Measurements from ENCODE around the gene PTPRO. TPM values are rescaled to one million over a fixed set of nuclear protein-coding genes. Genes with fewer than 3 reads are reported as not detected.

Gene PTPRO
- total RNA-seq, 1 experiment from 2014 or later: 2.8 TPM

DNA sequence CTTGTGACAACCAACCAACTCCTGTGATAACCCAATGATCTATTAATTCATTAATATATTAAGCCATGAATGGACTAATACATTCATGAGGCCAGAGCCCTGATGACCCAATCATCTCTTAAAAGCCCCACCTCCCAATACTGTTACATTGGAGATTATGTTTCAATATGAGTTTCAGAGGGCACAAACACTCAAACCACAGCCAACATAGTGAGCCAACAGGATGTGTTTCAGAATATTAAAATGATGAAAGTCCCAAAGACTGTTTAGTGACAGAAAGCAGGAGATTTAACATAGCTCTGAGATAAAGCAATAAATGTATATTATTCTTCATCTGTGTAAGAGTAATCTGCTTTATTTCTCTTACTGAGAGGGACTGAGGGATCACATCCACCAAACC is 71.7 kb downstream of the PTPRO start:
- Histone ChIP-seq H3K36me3 (ENCODE audit: insufficient read depth, low read length, poor library complexity, severe bottlenecking) (no peaks in the 10 kb centered on the region), H3K4me1 (ENCODE audit: insufficient read depth, low read length, poor library complexity, severe bottlenecking) (no peaks in the 10 kb centered on the region), H3K27me3 (replicated peaks; ENCODE audit: insufficient read depth, low read depth, low read length, poor library complexity) (no peaks in the 10 kb centered on the region), H3K9me3 (ENCODE audit: low read depth, low read length, poor library complexity, severe bottlenecking) (no peaks in the 10 kb centered on the region), H3K4me3 (ENCODE audit: low read depth, low read length, poor library complexity, severe bottlenecking) (no peak overlapping the region), H3K27ac (ENCODE audit: low read depth, low read length, poor library complexity, severe bottlenecking) (no peak overlapping the region)
- intact Hi-C loops (cut with micrococcal nuclease; ENCODE audit: unreplicated experiment): no loop called here
- TF ChIP-seq CTCF (conservative IDR thresholded peaks at IDR 0.05; ENCODE audit: low read depth, low read length) (no peak), EZH2 (IDR thresholded peaks at IDR 0.05; ENCODE audit: borderline replicate concordance, low read depth, low read length, poor library complexity, severe bottlenecking) (no peak)
- POLR2A ChIA-PET (ENCODE audit: low non-redundant PET): no interaction called here
- BruUV-seq (replicated peaks): no TSS peak
- CTCF ChIA-PET: no interaction called here
- no peak for DNase-seq (ENCODE audit: low spot score)

DNA sequence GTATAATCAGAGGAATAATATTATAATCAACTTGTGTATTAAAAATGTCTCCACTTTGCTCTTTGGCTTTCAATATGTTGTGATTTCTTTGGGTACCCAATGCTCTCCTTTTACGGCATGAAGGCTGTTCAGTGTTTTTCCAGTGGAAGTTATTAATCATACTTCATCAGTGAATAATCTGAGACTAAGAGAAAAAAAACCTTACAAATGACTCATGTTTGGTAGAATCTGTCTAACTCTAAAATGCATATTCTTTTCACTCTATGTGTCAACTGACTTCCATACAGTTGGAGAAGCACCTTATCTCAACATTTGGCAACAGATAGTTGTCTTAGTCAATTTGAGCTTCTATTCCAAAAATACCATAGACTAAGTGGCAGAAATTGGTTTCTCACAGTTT is 82.2 kb downstream of the PTPRO start:
- no peaks in the 10 kb centered on the region for H3K9me3 ChIP-seq (ENCODE audit: low read depth, low read length, poor library complexity, severe bottlenecking)
- H3K27me3 ChIP-seq (replicated peaks; ENCODE audit: insufficient read depth, low read depth, low read length, poor library complexity): no peaks in the 10 kb centered on the region
- CTCF ChIA-PET: no interaction called here
- POLR2A ChIA-PET (ENCODE audit: low non-redundant PET): no interaction called here
- no peak for DNase-seq (ENCODE audit: low spot score)
- no peaks in the 10 kb centered on the region for H3K4me1 ChIP-seq (ENCODE audit: insufficient read depth, low read length, poor library complexity, severe bottlenecking)
- H3K36me3 ChIP-seq (ENCODE audit: insufficient read depth, low read length, poor library complexity, severe bottlenecking): no peaks in the 10 kb centered on the region
- H3K27ac ChIP-seq (ENCODE audit: low read depth, low read length, poor library complexity, severe bottlenecking): no peak overlapping the region
- TF ChIP-seq EZH2 (IDR thresholded peaks at IDR 0.05; ENCODE audit: borderline replicate concordance, low read depth, low read length, poor library complexity, severe bottlenecking) (no peak), CTCF (conservative IDR thresholded peaks at IDR 0.05; ENCODE audit: low read depth, low read length) (no peak)
- no peak overlapping the region for H3K4me3 ChIP-seq (ENCODE audit: low read depth, low read length, poor library complexity, severe bottlenecking)
- intact Hi-C loops (cut with micrococcal nuclease; ENCODE audit: unreplicated experiment): no loop called here
- BruUV-seq (replicated peaks): no TSS peak

DNA sequence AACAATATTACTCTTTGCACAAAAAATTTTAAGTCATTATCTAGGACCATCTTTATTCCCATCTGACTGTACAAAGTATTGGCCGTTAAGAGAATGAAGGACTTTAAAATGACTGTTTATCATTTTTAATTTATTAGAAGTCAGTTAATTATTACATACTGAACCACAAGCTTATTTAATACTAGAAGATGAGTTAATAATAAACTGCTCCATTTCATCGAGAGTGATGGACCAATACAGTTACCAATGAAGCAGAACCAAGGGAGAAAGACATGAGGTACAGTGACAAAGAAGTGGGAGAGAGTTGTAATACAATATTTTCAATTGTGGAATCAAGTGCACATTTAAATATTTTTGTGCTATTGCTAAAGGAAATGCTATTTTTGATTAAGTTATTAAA is 83.3 kb downstream of the PTPRO start:
- Histone ChIP-seq H3K4me3 (ENCODE audit: low read depth, low read length, poor library complexity, severe bottlenecking) (no peak overlapping the region), H3K9me3 (ENCODE audit: low read depth, low read length, poor library complexity, severe bottlenecking) (no peaks in the 10 kb centered on the region), H3K27me3 (replicated peaks; ENCODE audit: insufficient read depth, low read depth, low read length, poor library complexity) (no peaks in the 10 kb centered on the region), H3K27ac (ENCODE audit: low read depth, low read length, poor library complexity, severe bottlenecking) (no peak overlapping the region), H3K4me1 (ENCODE audit: insufficient read depth, low read length, poor library complexity, severe bottlenecking) (no peaks in the 10 kb centered on the region), H3K36me3 (ENCODE audit: insufficient read depth, low read length, poor library complexity, severe bottlenecking) (no peaks in the 10 kb centered on the region)
- POLR2A ChIA-PET (ENCODE audit: low non-redundant PET): no interaction called here
- no peak for DNase-seq (ENCODE audit: low spot score)
- CTCF ChIA-PET: no interaction called here
- intact Hi-C loops (cut with micrococcal nuclease; ENCODE audit: unreplicated experiment): no loop called here
- BruUV-seq (replicated peaks): no TSS peak
- TF ChIP-seq CTCF (conservative IDR thresholded peaks at IDR 0.05; ENCODE audit: low read depth, low read length) (no peak), EZH2 (IDR thresholded peaks at IDR 0.05; ENCODE audit: borderline replicate concordance, low read depth, low read length, poor library complexity, severe bottlenecking) (no peak)

Data from A673 (cell line).